Limb (tissue), 2 donors: Measurements from ENCODE around the gene SNORC.
"Not testable (repeated sequence)": the region's sequence is repeated elsewhere in the genome, so short reads cannot be mapped to it uniquely, and the experiment has no call there.

ENCODE experiments used
- DNase-seq, 2 donors: peaks; one replicate each; pipeline ENCODE4 v3.0.0-alpha.2; 2016; ENCODE audit errors: extremely low spot score in 2 of 2

Gene SNORC

GRCh38 chr2:232870018-232870765 lies at the start of gene SNORC:
Gene SNORC, plus strand, starts transcription at chr2:232870264. Its CDS starts 78 bp downstream, at chr2:232870342.
- DNase-seq = no peak

DNA sequence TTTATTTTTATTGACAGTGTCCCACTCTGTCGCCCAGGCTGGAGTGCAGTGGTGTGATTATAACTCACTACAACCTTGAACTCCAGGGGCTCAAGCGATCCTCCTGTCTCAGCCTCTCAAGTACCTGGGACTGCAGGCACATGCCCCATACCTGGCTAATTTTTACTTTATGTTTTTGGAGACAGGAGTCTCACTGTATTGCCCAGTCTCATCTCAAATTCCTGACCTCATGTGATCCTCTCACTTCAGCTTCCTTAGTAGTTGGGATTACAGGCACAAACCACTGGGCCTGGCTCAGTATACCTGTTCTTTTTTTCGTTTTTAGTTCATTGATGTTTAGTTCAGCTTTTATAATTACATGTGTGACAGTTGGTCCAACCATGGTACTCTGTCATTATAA lies 40.1 kb upstream of the SNORC start:
- no peak for DNase-seq

DNA sequence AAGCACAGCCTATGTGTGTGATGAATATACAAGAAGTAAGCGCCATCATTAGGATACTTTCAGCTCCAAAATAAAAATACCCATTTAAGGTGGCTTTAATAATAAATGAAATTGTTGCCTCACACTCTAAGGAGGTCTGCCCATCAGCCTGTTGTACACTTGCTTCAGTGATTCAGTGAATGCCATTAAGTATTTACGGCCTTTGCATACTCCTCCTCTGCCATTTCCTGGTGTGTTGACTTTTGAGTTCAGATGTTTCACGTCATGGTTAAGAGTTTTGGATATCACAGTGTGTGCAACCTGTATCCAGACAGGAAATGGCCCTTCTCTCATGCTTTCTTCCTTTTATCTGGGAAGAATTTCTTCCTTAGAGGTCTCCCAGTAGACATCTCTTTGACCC lies 38.6 kb upstream of the SNORC start:
- no peak for DNase-seq

- DNase-seq = no peak
These were observed 36.2 kb upstream of the SNORC start for GRCh38 chr2:232833830-232834229.

DNA sequence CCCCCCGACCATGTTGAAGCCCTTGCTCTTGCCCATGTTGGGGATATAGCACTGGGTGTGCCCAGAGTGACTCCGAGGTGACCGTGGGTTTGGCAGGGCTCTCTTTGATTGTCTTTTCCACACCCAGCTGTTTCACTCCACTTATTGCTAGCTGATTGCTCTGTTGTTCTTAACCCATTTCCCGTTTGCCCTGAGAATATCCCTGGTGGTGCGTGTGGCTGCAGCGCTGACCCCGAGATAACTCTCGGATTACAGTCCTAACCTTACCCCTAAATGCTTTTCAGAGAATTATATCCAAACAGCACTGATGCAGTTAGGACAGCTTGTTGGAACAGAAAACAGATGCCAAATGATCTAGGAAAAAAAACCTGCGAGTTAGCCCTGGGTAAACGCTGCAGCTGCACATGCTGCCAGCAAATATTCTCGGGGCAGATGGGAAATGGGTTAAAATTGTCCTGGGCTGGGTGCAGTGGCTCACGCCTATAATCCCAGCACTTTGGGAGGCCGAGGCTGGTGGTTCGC lies 34.3 kb upstream of the SNORC start:
- DNase-seq = no peak

GRCh38 chr2:232836934-232837333 lies 33.1 kb upstream of the SNORC start:
- no peak for DNase-seq

DNA sequence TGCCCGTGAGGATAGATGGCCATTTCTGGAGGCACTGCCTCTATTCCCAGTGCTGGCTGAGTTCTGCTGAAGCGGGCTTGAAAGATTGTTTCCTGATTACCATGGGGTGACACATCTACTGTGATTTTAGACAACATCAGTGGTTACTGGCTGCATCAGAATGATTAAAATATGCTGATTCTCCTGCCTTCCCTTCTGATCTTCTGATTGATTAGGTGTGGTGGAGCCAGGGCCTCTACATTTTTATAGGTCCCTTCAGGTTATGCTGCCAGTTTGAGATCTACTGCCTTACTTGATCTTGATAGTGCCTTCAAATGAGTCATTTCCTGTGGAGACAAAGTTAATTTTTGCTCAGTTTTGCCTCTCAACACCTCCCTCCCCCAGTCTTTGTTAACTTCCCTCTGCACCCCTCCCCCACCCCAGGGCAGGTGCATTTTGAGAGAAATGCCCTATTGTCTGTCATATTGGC lies 31.6 kb upstream of the SNORC start:
- DNase-seq = no peak

GRCh38 chr2:232839411-232840079 lies 30.5 kb upstream of the SNORC start:
- no peak for DNase-seq

DNA sequence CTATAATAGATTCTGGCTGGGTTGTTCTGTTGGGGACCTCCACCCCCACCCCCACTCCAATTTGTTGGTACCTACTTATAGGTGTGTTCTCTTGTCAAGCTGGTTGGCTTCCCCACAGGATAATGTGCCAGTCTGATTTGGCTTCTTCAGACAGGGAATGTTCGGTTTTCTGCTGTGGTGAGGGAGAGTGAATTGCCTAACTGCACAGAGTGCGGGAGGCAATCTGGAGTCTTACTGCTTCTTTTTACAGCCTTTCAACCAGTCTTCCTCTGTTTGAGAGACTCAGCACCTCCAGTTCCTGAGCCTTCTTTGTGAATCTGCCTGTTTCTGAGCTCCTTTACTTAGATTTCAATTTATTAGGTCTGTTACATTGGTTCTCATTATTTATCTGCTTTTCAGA lies 27.4 kb upstream of the SNORC start:
- no peak for DNase-seq

DNA sequence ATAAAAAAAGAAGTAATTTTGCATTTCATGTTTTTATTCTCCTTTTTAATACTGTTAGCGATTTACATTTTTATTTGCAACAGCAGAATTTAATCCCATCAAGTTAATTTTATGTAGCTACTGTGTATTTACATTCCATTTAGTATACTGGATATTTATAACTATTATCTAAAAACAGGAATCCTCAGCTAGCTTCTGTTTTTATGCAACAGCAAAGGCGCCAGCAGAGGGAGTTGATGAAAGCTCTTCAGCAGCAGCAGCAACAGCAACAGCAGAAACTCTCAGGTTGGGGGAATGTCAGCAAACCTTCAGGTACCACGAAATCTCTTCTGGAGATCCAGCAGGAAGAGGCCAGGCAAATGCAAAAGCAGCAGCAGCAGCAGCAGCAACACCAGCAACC lies 26.2 kb upstream of the SNORC start:
- no peak for DNase-seq

DNA sequence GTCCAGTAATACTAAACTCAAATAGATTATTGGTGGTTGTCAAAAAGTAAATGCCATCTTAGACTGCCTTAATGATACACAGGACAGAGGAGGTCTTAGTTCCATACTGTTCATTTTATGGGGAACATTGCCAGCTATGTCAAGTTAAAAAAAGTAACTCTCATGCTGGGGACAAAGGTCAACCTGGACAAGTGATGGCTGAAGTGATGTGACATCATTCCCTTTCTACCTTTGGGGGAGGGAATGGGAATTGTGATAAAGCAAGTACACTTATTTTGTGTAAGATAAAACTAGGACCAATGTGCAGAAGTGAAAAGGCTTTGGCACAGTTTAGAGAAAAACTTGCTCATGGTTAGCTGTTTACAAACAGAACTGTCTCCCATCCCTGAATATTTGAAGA lies 24.0 kb upstream of the SNORC start:
- DNase-seq = no peak

- no peak for DNase-seq
These were observed 20.0 kb upstream of the SNORC start for GRCh38 chr2:232850039-232850438.

DNA sequence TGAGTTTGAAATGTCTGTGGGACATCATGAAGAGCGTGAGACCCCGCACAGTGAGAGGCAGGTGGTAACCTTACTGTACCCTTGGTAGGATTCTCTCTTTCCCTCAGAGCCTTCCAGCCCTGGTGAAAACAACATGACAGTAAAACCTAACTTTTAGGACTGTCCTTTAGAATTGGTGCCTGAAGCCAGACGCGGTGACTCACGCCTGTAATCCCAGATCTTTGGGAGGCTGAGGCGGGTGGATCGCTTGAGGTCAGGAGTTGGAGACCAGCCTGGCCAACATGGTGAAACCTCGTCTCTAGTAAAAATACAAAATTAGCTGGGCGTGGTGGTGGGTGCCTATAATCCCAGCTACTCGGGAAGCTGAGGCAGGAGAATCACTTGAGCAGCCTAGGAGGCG lies 18.0 kb upstream of the SNORC start:
- not testable (repeated sequence) for DNase-seq

GRCh38 chr2:232852676-232853075 lies 17.4 kb upstream of the SNORC start:
- DNase-seq = no peak

DNA sequence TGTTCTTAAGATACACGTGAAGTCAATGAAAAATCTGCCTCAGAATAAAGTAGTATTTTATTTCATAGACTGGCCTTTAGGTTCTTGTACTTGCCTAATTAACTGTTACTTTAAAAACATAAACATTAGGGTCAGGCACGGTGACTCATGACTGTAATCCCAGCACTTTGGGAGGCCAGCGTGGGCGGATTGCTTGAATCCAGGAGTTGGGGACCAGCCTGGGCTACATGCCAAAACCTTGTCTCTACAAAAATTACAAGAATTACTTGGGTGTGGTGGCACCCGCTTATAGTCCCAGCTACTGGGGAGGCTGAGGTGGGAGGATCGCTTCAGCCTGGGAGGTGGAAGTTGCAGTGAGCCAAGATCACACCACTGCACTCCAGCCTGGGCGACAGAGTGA lies 16.0 kb upstream of the SNORC start:
- no peak for DNase-seq

- DNase-seq = no peak
These were observed 12.9 kb upstream of the SNORC start for GRCh38 chr2:232857158-232857563.

- DNase-seq = no peak
These were observed 10.6 kb upstream of the SNORC start for GRCh38 chr2:232859385-232859916.

DNA sequence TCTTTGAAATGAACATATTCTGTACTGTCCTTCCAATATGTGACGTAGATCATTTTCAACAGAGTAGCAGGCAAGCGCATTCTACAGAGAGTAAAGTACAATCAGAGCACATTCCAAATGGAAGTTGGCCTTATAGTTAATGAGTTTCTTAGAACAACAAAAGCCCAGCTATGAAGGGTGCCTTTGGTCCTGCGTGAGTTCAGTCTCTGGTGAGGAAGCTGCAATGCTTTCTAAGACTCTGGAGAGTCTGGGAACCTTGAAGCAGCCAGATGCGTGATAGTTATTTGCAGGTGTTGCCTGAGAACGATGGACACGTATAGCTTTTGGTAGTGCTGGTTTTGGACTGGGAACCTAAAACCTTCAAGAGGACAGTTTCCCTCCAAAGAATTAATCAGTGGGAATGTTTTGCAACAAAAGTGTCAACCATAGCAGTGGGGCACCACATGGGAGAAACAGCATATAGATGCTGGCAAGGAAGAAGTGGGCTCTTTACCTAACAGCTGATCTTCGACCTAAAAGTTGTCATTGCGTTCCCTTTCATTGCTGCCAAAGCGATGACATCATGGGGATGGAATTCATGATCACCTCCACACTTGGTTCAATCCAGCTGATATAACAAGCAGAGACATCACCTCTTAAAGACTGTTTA lies 9.3 kb upstream of the SNORC start:
- no peak for DNase-seq

DNA sequence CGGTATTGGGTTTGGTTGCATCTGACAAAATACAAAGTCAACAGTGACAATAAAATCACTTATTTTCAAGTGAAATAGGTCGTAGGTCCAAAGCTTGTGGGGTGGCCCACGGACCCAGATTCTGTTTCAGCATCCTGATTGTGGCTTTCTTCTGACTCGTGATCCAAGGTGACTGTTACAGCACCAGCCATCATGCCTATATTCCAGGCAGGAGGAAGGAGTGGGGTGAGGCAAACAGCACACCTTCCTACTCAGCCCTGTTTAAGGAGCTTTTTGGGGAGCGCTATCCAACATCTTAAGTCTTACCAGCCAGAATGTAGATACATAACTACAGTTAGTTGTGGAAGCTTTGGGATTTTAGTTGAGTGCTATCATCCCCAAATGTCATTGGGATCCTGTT lies 8.7 kb upstream of the SNORC start:
- no peak for DNase-seq

DNA sequence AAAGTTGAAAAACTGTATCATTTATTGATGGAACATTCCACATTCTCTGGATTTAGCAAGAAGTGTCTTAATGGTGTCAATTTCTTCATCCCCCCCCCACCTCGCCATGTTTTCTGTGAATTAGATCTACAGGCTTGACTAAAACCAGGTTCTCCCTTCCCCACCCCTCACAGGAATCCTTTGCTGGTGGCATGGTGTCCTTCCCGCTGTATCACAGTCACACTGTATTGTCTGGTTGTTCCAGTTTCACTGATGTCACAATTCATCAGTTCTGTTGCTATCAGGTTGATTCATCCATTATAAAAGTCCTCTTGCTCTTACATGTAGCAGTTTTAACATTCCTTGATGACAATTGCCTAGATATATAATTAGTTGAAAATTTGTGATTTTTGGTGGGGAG lies 6.1 kb upstream of the SNORC start:
- no peak for DNase-seq

DNA sequence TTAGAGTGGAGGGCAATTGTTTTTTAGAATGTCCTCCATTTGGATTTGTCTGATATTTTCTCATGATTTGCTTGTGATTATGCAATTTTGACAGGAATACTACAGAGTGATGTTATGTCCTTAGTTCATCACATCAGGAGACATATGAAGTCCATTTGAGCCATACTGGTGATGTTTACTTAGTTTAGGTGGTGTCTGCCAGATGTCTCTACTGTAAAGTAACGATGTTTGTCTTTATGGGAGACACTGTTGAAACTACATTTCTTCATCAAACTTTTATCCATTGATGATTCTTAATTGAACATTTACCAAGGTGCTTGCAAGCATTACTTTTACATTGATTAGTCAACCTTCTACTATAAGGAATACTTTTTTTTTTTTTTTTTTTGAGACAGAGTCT lies 4.9 kb upstream of the SNORC start:
- DNase-seq = no peak

GRCh38 chr2:232866104-232866503 lies 4.0 kb upstream of the SNORC start:
- no peak for DNase-seq
